Mammary epithelial cell (primary cell): Measurements from ENCODE around the gene SLC30A4.

Source experiments
- CTCF ChIP-seq, 2 donors: IDR thresholded peaks in 1 of 2; conservative IDR thresholded peaks in 1 of 2; 2 replicates each; pipeline ENCODE4 v1.5.1; 2011 to 2012; ENCODE audit warnings: inconsistent platforms in 2 of 2, low read length in 2 of 2, mild to moderate bottlenecking in 2 of 2, control low read depth in 1 of 2, low read depth in 1 of 2; ENCODE audit not compliant: insufficient read depth in 1 of 2; ENCODE audit errors: extremely low read depth in 1 of 2
- EZH2 ChIP-seq: IDR thresholded peaks from 2 replicates; pipeline ENCODE4 v1.6.1; 2012; ENCODE audit warnings: low read length, inconsistent platforms, borderline replicate concordance

- TF ChIP-seq CTCF (conservative IDR thresholded peaks at IDR 0.05 in 1 of 2, IDR thresholded peaks at IDR 0.05 in 1 of 2; ENCODE audit: extremely low read depth in 1 of 2, insufficient read depth in 1 of 2, low read depth in 1 of 2, low read length in 2 of 2) (no peak), EZH2 (no peak)
These were observed 20.5 kb upstream of the SLC30A4 start for GRCh38 chr15:45543051-45543450.
